ENCODE results near the gene CTSV.

GRCh38 chr9:97064176-97064575, 25.2 kb upstream of the CTSV start:
- TF ChIP-seq PATZ1 (CRISPR knock-in tag; IDR thresholded peaks at IDR 0.05; ENCODE audit: borderline replicate concordance) (no peak), ARNTL (CRISPR knock-in tag; IDR thresholded peaks at IDR 0.05; ENCODE audit: borderline replicate concordance, low read depth) (no peak), TOX (CRISPR knock-in tag; IDR thresholded peaks at IDR 0.05; ENCODE audit: borderline replicate concordance) (no peak), GLIS3 (CRISPR knock-in tag; IDR thresholded peaks at IDR 0.05) (no peak), ZNF70 (CRISPR knock-in tag; IDR thresholded peaks at IDR 0.05) (no peak), ZFP3 (CRISPR knock-in tag; IDR thresholded peaks at IDR 0.05) (no peak), ZNF8 (CRISPR knock-in tag; IDR thresholded peaks at IDR 0.05) (no peak), ZFP30 (CRISPR knock-in tag; IDR thresholded peaks at IDR 0.05) (no peak), POU6F1 (CRISPR knock-in tag; IDR thresholded peaks at IDR 0.05; ENCODE audit: borderline replicate concordance, low read depth) (no peak), ZC3H10 (CRISPR knock-in tag; IDR thresholded peaks at IDR 0.05) (no peak), ZNF565 (CRISPR knock-in tag; conservative IDR thresholded peaks at IDR 0.05; ENCODE audit: low read depth) (no peak)

All from SK-N-SH treated with all-trans-retinoic acid at 6 μM for 48 hours (cell line).